ENCODE data around the gene FUS. TPM values are rescaled to one million over a fixed set of nuclear protein-coding genes. Genes with fewer than 3 reads are reported as not detected.
A peak's percentile ranks its signal among the peaks of the same experiment; 100 is the strongest.

The FUS gene
- total and polyA plus RNA-seq, 2 of the 13 experiments (the other 11 are each of a cell fraction or from before 2014, with no cell fraction given), result 68.1 to 168 TPM

DNA sequence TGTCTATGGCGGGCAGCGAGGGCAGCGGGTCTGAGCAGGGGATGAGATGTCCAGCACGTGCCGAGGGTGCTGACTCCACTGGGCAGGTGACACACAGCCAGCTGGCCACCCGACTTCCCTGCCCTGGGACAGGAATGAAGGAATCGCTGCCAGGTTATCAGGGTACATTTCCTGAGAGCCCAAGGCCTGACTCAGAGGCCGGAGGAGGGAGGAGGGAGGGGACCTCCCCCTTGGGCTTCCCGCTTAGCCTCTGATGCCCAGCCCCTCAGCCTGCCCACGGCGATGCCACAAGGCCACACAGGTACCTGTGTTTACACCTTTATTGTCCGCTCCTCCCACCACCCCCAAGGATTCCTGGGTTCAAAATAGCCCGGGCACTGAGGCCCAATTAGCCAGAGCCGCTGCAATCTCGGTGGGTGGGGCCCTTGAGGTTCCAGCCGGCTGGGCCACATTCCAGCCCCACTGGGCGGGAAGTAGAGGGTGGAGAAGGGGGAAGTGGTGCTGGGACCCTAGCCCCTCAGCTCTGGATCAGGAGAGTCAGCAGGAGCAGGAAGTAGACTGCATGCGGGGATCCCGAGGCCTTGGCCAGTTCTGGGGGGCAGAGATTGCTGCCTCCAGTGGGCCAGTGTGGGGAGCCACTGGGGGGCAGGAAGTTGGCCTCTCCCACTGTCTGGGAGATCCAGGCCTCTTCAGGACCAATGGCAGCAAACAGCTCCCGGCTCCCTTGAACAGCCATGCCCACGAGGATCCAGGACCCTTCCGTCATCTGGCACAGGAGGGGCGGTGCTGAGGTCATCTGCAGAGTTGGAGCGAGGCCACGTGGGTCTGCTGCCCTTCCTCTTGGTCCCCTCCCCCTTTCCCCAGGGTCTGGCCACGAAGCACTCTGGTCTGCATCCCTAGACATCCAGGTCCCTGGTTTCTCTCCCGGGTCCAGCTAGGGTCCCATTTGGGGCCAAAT is 41.0 kb upstream of the FUS start (continued):
- TF ChIP-seq, protein P1, sequence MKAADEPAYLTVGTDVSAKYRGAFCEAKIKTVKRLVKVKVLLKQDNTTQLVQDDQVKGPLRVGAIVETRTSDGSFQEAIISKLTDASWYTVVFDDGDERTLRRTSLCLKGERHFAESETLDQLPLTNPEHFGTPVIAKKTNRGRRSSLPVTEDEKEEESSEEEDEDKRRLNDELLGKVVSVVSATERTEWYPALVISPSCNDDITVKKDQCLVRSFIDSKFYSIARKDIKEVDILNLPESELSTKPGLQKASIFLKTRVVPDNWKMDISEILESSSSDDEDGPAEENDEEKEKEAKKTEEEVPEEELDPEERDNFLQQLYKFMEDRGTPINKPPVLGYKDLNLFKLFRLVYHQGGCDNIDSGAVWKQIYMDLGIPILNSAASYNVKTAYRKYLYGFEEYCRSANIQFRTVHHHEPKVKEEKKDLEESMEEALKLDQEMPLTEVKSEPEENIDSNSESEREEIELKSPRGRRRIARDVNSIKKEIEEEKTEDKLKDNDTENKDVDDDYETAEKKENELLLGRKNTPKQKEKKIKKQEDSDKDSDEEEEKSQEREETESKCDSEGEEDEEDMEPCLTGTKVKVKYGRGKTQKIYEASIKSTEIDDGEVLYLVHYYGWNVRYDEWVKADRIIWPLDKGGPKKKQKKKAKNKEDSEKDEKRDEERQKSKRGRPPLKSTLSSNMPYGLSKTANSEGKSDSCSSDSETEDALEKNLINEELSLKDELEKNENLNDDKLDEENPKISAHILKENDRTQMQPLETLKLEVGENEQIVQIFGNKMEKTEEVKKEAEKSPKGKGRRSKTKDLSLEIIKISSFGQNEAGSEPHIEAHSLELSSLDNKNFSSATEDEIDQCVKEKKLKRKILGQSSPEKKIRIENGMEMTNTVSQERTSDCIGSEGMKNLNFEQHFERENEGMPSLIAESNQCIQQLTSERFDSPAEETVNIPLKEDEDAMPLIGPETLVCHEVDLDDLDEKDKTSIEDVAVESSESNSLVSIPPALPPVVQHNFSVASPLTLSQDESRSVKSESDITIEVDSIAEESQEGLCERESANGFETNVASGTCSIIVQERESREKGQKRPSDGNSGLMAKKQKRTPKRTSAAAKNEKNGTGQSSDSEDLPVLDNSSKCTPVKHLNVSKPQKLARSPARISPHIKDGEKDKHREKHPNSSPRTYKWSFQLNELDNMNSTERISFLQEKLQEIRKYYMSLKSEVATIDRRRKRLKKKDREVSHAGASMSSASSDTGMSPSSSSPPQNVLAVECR (CRISPR knock-in tag; IDR thresholded peaks at IDR 0.05; ENCODE audit: borderline replicate concordance), result no peak; the same call in 1 of the 2 replicates
- TF ChIP-seq CBX2 (IDR thresholded peaks at IDR 0.05; ENCODE audit: low read depth, low read length) (no peak), CBX2 (CRISPR knock-in tag; IDR thresholded peaks at IDR 0.05; ENCODE audit: low read depth) (no peak), RXRB (CRISPR knock-in tag; IDR thresholded peaks at IDR 0.05; ENCODE audit: borderline replicate concordance) (no peak), REL (CRISPR knock-in tag; conservative IDR thresholded peaks at IDR 0.05) (no peak), TAF1 (CRISPR knock-in tag; IDR thresholded peaks at IDR 0.05) (no peak), SPEN (CRISPR knock-in tag; IDR thresholded peaks at IDR 0.05; ENCODE audit: low read depth) (peak; percentile 36; the same call in 1 of the 2 replicates), ZNF674 (CRISPR knock-in tag; IDR thresholded peaks at IDR 0.05; ENCODE audit: low read depth) (no peak), SATB2 (CRISPR knock-in tag; IDR thresholded peaks at IDR 0.05) (no peak), MAFG (CRISPR knock-in tag; IDR thresholded peaks at IDR 0.05) (peak; percentile 28; the same call in 1 of the 2 replicates), KLF11 (CRISPR knock-in tag; IDR thresholded peaks at IDR 0.05) (no peak), ZKSCAN1 (IDR thresholded peaks at IDR 0.05; ENCODE audit: low read length) (no peak), ZZZ3 (CRISPR knock-in tag; IDR thresholded peaks at IDR 0.05; ENCODE audit: borderline replicate concordance) (no peak), ZSCAN22 (CRISPR knock-in tag; IDR thresholded peaks at IDR 0.05) (no peak), RFX1 (IDR thresholded peaks at IDR 0.05) (no peak), KDM2A (CRISPR knock-in tag; IDR thresholded peaks at IDR 0.05; ENCODE audit: borderline replicate concordance, low read depth) (no peak; the same call in 1 of the 2 replicates)
- TF ChIP-seq, protein P2, sequence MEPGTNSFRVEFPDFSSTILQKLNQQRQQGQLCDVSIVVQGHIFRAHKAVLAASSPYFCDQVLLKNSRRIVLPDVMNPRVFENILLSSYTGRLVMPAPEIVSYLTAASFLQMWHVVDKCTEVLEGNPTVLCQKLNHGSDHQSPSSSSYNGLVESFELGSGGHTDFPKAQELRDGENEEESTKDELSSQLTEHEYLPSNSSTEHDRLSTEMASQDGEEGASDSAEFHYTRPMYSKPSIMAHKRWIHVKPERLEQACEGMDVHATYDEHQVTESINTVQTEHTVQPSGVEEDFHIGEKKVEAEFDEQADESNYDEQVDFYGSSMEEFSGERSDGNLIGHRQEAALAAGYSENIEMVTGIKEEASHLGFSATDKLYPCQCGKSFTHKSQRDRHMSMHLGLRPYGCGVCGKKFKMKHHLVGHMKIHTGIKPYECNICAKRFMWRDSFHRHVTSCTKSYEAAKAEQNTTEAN (CRISPR knock-in tag; conservative IDR thresholded peaks at IDR 0.05), result no peak

Data from HepG2 (cell line).